SK-N-DZ (cell line): ENCODE measurements around the gene ZNF556.

Experiments used
- DNase-seq: peaks from one replicate; pipeline ENCODE4 v3.0.0-alpha.2; 2015; ENCODE audit warnings: low spot score

Gene ZNF556

DNA sequence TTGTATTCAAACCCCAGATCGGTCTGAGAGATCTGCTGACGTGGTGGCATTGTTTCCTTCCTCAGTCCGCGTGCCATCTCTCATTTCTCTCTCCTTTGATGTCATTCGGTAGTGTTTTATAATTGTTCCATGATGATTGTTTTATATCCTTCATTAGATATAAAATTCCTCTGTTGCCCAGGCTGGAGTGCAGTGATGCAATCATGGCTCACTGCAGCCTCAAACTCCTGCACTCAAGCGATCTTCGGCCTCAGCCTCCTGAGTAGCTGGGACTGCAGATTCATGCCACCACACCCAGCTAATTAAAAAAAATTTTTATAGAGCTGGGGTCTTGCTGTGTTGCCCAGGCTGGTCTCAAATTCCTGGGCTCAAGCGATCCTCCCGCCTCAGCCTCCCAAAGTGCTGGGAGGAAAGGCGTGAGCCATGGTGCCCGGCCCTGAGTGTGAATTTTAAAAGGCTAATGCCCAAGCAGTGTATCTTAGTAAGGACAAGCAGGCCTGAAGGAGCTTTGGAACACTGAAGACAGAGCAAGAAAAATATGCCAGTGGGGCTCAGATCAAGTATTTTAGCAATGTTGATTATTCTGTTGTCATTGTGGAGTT, 38.9 kb downstream of the ZNF556 start:
- no peak for DNase-seq

- DNase-seq = no peak
These were observed 39.6 kb downstream of the ZNF556 start for GRCh38 chr19:2906631-2907195.

DNA sequence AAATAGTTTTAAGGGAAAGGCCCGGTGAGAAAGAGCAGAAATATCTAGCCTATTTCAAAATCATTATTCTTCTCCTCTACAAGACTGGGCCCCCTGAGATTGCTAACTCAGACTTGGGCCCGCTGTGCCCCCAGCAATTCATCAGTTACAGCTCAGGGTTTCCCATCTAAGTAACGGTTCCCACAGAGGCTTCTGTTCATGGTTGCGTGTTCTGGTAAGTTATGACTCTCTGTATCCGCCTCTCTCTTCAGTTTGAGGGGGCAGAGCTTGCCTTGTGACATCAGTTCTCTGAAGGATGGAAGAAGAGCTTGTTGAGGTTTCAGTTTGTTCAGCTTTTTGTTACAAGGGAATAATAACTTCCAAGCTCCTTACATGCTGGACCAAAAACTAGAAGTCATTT, 45.2 kb downstream of the ZNF556 start:
- DNase-seq = no peak

GRCh38 chr19:2917275-2918184, 50.4 kb downstream of the ZNF556 start:
- no peak for DNase-seq

- DNase-seq = no peak
These were observed 55.9 kb downstream of the ZNF556 start for GRCh38 chr19:2922987-2923386.

- no peak for DNase-seq
These were observed 56.4 kb downstream of the ZNF556 start for GRCh38 chr19:2923510-2923909.

- no peak for DNase-seq
These were observed 59.4 kb downstream of the ZNF556 start for GRCh38 chr19:2926341-2927031.

GRCh38 chr19:2927032-2927430, 59.9 kb downstream of the ZNF556 start:
- DNase-seq = no peak
